ENCODE results near the gene TARS3.
A peak's percentile ranks its signal among the peaks of the same experiment; 100 is the strongest.
"Not testable (repeated sequence)": the region's sequence is repeated elsewhere in the genome, so short reads cannot be mapped to it uniquely, and the experiment has no call there.

Gene TARS3

DNA sequence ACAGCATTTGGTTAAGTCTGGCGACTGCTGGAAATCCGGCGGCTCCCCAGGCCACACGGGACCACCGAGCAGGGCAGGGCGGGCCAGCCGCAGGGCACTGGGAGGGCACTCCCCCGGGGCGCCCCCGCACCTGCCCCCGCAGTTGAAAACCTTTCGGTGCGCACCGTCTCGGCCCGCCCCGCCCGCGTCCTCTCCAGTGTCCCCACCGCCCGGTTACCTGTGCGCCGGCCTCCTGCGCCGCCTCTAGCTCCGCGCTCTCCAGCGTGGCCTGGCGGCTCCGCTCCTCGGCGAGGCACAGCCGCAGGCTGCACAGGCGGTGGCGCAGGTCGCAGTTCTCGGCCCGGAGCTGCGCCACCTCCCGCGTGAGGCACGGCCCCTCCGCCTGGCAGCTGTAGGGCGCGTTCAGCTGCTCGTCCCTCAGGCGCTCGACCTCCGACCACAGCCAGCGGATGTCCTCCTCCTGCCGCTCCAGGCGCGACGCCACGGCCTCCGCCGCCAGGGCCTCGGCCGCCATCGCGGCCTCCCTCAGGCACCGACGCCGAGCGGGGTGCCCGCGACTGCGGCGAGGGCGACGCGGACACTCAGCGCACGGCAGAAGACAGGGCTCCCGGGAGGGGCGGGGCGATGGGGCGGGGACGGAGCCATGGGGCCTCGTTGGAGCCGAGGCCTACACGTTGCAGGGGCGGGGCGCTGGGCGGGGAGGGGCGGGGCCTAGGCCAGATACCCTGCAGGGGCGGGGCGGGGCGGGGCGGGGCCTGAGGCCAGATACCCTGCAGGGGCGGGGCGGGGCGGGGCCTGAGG is at the start of gene TARS3:
Gene TARS3 (minus strand): TSS at position 600 of the 801 bp plus-strand sequence. CDS start 86 bp downstream, at position 514.
- peak; percentile 93 to 97 (median 94) for DNase-seq (ENCODE audit: low read depth in 3 of 3)

DNA sequence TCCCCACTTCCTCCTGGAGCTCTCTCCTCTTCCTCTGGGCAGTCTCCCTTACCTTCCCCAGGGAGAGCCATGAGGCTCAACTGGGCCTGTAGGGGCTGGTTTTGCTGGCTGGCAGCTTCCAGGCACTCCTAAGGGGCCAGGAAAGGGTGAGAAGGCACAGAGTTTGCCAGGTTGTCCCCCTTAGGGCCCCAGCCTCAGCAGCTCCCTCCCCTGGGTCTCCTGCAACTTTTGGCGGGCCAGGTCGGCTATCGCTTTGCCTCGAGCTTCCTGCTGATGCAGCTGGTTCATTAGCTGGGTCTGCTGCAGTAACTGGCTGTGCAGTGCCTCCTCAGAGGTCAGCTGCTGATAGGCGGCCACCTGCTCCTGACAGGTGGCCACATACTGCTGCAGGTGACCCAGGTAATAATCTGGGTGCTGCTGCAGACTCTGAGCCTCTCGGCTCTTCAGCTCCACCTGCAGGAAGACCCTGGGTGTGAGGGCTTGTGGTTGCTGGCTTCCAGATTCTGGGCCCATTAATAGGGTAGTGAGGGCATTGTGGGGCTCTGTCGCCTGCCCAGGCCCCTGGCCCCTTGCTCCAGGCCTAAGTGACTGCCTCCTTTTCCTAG is 49.3 kb upstream of the TARS3 start:
- DNase-seq (ENCODE audit: low read depth in 3 of 3) = no peak

DNA sequence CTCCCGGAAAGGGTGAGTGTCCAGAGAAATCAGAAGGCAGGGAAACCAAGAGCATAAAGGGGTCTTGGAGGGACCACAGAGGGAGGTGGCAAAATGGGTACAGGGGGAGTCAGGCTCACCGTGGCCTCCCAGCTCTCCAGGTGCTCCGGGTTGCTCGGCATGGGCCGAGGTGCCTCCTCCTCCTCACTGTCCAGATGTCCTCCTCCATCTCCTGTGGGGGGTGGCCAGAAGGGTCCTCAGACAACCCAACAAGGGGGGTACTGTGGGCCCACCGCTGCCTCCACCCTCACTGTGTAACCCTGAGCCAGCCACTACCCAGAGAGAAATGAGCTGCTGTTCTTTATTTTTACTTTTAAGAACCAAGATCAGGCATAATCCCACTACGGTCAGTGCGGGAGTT is 48.6 kb upstream of the TARS3 start:
- no peak for DNase-seq (ENCODE audit: low read depth in 3 of 3)

DNA sequence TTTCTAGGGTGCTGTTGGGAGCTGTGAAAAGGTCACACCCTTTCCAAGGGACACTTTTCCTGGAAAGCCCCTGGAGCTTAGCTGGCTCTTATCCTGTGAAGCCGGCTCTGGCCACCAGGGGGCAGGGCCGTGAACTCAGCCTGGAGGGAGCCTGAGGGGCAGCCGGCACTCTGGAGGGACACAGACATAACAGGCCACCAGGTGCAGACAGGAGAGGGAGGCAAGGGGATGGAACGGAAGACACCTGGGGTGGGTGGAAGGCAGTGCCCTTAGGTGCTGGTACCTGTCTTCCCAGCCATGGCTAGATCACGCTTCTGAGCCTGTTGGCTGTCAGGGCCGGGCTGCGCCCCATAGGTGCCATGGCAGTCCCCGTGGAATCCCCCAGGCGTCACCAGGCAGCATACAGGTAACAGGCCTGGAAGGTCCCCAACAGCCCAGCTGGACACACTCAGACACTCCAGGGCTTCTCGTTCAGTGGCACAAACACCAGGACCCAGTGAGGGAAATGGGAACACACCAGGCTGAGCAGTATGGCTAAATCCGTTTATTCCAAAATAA is 42.9 kb upstream of the TARS3 start:
- not testable (repeated sequence) for DNase-seq (ENCODE audit: low read depth in 3 of 3)

DNA sequence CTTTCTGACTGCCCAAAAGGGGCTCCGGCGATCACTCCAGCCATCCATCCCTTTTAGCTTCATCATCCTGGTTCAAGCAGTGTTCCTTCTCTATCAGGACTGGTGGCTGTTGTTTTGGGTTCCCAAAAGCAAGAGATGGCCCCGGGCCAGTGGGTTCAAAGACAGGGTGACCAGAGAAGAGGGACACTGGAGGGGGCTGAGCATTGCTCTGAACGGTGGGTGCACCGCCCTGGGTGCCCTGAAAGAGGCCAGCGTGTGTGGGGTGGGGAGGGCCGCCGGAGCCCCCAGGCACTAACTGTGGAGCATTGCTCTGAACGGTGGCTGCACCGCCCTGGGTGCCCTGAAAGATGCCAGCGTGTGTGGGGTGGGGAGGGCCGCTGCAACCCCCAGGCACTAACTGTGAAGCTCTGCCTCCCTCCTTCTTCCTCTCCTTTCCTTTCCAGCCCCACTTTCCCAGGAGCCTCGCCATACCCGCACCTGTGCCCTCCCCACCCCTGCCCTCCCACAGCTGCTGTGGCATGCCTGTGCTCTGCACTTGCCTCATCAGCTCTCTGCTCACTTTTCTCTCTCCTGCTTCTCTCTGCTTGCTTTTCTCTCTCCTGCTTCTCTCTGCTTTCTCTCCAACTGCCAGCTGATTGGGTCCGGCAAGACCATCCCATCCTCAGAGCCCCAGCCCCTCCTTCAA is 41.6 kb upstream of the TARS3 start:
- DNase-seq (ENCODE audit: low read depth in 3 of 3) = no peak

DNA sequence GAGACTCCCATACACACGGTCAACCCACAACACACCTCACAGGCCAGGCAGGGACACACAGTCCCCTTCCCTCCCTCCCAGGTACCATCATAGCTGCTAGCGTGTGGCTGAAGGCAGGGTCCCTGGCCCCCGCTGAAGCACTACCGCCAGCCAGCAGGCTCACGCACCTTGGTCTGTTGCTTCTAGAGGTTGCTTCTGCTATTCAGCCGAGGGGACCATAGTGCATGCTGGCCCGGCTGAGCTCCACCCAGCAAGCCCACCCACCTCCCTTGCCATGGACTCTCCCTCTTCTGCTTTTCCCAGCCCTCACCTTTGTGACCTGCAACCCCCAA is 41.0 kb upstream of the TARS3 start:
- DNase-seq (ENCODE audit: low read depth in 3 of 3) = not testable (repeated sequence)

DNA sequence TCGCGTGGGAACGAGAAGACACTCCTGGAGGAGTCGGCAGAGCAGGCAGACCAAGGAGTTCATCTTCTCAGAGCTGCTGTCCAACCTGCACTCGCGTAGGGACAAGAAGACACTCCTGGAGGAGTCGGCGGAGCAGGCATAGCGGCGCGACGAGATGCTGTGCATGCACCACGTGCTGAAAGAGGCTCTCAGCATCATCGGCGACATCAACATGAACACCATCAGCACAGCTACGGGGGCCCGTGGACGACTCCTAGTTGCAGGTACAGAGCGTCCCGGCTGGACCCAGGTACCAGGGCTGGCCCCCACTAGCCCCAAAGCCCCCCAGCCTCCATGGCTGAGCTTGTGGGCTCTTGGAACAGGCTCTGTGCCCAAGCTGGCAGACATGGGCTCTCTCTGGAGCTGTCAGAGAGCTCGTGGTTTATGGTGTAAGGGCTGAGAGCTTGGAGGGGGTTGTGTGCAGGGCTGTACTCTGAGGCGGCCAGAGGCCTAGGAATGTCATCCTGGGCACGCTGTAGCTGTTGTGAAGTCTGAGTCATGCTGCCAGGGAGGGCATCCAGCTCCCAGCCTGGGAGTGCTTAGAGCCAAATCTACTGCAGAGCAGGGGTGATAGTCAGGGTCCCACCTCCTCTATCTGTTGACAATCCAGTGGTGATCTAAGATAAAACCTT is 40.5 kb upstream of the TARS3 start:
- DNase-seq (ENCODE audit: low read depth in 3 of 3) = not testable (repeated sequence)

DNA sequence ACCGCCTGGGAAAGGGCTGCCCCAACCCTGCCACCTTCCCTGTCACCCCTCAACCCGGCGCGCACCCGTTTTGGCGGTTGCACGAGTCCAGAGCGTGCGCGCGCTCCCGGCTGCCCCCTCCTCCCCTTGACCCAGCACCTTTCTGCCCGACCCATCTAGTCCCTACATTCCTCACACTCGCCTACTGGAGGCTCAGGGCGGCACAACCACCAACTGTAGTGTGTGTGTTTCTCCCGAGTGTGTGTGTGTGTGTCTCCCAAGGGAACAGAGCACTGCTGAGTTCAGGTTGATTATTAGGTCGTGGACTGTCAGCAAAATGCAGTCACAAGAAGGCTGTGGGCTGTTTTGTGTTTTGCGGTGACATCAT is 22.4 kb upstream of the TARS3 start:
- not testable (repeated sequence) for DNase-seq (ENCODE audit: low read depth in 3 of 3)

DNA sequence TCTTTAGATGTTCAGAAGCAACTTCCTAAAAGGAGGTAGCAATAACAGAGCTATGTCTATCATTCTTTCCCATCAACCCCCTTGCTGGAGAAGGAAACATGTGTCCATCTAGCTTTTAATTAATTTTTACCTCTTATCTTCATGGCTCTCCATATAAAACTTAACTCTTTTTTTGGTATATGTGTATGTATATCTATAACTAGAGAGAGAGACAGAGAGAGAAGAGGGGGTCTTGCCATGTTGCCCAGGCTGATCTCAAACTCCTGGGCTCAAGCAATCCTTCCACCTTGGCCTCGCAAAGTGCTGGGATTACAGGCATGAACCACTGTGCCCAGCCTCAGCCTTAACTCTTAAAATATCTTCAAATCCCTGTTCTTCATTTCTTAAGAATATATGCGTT is 10.6 kb upstream of the TARS3 start:
- DNase-seq (ENCODE audit: low read depth in 3 of 3) = not testable (repeated sequence)

DNA sequence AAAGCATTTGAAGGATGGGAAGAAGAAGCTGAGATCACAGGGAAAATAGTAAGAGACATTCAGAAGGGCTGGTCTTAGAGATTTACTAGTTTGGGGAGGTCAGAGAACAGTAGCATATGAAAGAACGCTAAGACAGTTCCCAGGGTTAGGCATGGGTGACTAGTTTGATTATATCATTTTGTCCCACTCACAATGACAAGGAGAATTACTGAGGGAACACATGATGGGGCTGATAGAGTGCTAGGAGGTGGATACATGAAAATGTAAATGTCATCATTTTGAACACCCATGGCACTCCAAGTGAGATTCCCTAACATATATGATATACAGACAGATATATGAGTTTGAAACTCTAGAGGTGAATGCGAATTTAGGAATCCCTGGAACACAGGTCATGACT is 9.3 kb upstream of the TARS3 start:
- DNase-seq (ENCODE audit: low read depth in 3 of 3) = no peak

DNA sequence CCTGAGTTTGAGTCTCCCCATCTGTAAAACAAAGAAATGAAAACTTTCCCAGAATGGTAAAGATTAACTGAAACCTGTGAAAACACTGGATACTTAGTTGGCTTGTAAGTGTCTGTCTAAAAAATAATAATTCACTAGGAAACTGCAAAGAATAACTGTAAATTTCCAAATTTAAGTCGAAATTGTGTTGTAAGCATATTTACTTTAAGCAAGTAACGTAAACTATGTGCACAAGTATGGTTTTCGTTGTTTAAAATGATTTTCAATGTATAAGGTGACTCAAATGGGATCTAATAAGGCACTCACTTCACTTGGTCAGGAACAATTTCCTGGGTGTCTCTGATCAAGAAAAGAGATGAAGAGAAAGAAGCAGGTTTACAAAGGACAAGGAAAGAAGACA is 8.5 kb upstream of the TARS3 start:
- no peak for DNase-seq (ENCODE audit: low read depth in 3 of 3)

DNA sequence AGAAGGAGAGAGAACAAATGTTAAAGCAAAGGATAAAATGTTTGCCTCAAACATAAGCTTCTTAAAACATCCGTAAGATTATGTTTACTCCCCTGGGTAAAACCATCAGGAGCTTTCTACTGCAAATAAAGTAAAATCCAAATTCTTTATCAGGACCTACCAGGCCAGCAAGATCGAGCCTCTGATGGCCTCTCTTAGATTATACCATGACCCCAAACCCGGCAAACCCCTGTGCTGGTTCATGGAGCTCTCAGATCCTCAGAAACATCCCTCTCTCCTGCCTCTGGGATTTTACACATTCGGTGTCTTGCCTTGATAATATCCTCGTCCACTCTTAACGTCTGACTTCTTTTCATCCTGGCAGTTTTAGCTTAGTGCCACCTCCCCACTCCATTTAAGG is 7.5 kb upstream of the TARS3 start:
- no peak for DNase-seq (ENCODE audit: low read depth in 3 of 3)

DNA sequence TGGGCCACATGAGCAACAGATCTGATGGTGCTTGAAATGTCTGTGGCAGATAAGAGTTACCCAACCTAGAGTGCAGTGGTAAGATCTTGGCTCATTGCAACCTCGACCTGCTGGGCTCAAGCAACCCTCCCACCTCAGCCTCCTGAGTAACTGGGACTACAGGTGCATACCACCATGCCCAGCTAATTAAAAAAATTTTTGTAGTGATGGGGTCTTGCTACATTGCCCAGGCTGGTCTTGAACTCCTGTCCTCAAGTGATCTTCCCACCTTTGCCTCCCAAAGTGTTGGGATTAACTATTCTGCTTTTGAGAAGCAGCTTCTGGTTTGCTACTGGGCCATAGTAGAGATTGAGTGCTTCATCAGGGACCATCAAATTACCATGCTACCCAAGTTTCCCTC is 2.9 kb upstream of the TARS3 start:
- no peak for DNase-seq (ENCODE audit: low read depth in 3 of 3)

DNA sequence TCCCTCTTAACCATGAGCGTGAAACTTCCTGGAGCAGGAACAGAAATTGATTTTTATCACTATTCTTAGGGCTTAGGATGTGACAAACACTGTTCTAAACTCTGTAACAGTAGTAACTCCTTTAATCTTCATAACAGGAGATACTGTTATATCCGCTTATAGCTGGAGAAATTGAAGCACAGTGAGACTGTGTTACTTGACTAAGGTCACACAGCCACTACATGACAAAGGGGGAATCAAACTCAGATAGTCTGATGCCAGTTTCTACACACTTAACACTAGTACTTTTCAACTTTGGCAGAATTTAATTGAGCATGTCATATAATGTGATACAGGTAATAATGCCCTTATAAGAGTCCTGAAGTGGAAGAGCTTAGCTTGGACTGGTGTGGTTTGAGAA is 800 bp upstream of the TARS3 start:
- DNase-seq (ENCODE audit: low read depth in 3 of 3) = no peak

DNA sequence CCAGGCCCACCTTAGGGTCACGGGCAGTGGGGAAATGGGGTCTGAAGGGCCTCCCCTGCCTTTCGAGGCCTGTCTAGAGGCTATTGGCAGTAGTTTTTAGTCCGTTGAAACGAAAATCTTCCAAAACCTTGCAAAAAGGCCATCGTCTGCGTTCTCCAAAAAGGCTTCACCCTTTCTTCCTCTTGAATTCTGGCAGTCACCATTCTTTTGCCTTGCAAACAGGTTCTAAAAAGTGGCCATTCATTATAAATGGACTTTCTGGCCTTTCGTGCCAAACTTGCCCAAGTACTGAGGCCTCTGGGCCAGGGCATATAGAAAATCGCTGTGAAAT is 367 bp upstream of the TARS3 start:
- DNase-seq (ENCODE audit: low read depth in 3 of 3) = no peak

DNA sequence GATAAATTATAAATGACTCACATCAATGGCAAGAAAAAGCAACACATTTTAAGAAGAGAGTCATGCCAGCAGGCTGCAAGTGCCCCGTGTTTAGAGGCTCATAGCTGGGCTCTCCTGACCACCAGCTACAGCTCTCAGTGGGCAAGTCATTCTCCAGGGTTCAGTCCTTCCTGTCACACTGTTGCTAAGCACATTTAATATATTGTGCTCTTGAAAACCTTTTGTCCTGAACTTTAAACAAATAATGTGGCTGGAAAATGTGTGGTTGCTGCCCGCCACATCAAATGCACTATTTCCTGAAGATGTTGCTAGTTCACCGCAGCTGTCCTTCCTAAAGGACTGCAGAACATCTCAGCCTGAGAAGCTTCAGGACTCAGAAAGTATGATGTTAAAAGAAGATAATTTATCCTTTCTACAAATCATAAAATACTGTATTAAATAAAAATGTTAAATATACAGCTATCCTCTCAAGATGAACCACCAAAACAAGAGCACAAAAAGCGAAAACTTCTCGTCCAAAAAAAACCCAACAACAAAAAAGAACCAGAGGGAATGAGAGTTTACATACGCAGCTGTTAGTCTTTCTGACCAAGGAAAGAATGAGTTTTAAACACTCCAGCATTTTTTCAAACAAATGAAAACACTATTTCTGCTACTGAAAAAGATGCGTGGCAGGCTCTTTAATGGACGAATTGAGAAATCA is 951 bp downstream of the TARS3 start:
- DNase-seq (ENCODE audit: low read depth in 3 of 3) = no peak

DNA sequence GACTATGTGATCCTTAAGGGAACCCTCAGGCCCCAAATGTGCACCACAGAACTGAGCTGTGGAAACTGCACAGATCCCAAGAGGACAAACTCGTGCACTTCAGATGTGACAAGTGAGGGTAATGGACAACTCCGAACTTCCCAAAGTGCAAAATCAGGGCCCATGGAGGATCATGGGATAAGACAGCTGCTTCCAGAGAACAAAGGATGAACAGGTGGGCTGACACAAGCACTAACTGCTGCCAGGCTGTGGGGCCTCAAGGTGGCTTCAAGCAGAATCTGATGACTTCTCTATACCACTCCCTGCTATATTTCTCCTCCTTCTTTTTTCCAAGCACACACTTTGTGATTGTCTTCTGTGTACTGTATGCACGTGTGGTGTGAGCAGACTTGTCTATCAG is 5.4 kb downstream of the TARS3 start:
- DNase-seq (ENCODE audit: low read depth in 3 of 3) = no peak

DNA sequence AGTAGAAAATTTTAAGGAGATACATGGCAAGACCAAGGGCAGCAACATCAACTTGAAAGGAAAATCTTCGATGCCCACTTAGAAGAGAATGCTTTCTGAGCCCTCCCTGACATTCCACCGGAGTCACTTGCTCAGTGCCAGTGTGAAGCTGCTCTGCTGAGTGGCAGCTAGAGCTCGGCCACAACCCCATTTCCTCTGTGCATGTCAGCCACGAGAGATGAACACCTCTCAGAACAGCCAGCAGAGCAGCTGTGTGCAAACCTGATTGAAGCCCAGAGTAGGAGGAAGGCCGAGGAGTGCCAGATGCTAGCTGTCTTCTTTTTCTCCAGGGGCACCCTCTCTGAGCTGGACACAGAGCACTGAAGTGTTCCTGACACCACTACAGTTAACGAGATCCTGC is 12.2 kb downstream of the TARS3 start:
- DNase-seq (ENCODE audit: low read depth in 3 of 3) = no peak

DNA sequence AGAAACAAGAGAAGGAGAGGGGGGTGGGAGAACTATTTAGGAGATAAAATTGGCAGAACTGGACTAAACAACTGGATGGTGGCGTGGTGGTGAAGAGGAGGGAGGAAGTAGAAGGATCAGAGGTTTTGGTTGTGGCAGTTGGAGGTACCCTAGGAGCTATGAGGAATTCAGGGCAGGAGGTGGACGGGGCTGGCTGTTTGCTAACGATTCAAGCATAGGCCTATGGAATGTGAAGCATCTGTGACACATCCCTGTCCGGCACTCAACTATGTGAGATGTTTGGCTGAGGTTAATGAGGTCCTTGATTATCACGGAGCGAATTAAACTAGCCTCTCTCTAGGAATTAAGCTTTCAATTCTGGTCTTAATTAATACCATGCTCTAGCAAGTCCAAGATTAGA is 13.5 kb downstream of the TARS3 start:
- DNase-seq (ENCODE audit: low read depth in 3 of 3) = no peak

DNA sequence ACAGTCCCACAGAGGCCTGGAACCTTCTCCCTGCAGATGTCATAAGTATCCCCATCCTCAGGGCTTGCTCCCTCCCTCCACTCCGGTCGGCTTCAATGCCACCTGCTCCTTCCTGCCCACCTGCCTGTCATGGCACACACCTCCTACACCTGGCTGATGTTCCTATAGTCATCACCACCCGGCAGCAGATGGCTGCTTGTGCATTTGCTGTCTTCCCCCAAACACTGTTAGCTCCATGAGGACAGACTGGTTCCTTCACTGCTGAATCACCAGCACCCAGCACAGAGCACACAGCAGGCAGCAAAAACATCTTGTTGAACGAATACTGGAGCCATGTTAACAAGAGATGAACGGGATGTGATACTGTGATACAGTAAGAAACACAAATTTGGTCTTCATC is 14.8 kb downstream of the TARS3 start:
- DNase-seq (ENCODE audit: low read depth in 3 of 3) = no peak

DNA sequence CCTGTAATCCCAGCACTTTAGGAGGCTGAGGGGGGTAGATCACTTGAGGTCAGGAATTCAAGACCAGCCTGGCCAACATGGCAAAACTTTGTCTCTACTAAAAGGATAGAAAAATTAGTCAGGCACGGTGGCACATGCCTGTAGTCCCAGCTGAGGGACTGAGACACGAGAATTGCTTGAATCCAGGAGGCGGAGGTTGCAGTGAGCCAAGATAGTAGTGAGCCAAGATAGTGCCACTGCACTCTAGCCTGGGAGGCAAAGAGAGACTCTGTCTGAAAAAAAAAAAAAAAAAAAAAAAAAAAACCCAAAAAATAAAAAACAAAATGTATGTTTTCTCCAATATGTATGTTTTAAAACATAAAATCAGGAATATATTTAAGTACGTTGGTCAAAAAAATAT is 16.3 kb downstream of the TARS3 start:
- DNase-seq (ENCODE audit: low read depth in 3 of 3) = no peak

DNA sequence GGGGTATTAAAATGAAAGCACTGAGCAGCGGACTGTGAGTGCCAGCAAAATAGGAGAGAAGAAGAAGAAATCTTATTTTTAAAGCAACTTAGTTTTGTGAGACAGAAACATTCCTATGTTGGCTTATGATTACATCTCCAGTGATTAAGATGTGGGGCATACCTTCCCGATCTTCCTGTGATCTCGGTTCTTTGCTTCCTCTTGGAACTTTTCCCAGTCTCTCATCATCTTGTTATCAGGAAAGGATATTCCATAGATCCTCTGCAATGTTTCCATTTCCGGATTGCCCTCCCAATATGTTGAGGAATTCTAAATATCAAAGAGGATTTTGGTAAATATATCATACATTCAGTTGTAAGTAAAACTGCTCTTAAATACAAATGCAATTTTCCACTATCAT is 22.2 kb downstream of the TARS3 start:
- DNase-seq (ENCODE audit: low read depth in 3 of 3) = no peak

All from stimulated activated CD4-positive, alpha-beta T cell treated with anti-CD3 and anti-CD28 coated beads, TNF-alpha, amount 100 ng/mL, for 4 hours (primary cell).